ENCODE data around the gene MAT1A. TPM values are rescaled to one million over a fixed set of nuclear protein-coding genes. Genes with fewer than 3 reads are reported as not detected.

MAT1A gene
- total RNA-seq, 1 experiment from 2014 or later, result 1.6 TPM

DNA sequence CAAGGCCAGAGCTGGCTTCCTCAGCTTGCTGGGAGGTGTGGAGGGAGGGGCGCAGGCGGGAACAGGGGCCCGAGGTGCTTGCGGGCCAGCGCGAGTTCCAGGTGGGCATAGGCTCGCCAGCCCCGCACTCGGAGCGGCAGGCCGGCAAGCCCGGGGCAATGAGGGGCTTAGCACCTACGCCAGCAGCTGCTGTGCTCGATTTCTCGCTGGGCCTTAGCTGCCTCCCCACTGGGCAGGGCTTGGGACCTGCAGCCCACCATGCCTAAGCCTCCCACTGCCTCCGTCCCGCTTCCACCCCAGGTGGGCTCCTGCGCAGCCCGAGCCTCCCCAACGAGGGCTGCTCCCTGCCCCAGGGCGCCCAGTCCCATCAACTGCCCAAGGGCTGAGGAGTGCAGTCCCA, 25.9 kb upstream of the MAT1A start:
- CTCF ChIA-PET, result no interaction called here
- H3K27me3 ChIP-seq (ENCODE audit: insufficient read depth, low read length), result no peaks in the 10 kb centered on the region
- intact Hi-C loops (cut with micrococcal nuclease), result no loop called here
- BruUV-seq (replicated peaks), result no TSS peak
- no peak overlapping the region for H3K9ac ChIP-seq (ENCODE audit: low read length)
- no peaks in the 10 kb centered on the region for H3K4me1 ChIP-seq (ENCODE audit: control insufficient read depth in 1 of 2, insufficient read depth in 2 of 2, low read length in 2 of 2)
- no peak for ATAC-seq
- TF ChIP-seq CBX3 (IDR thresholded peaks at IDR 0.05; ENCODE audit: low read depth) (no peak), YY1 (IDR thresholded peaks at IDR 0.05; ENCODE audit: extremely low read depth, insufficient replicate concordance, low read depth, low read length) (no peak), REST (IDR thresholded peaks at IDR 0.05; ENCODE audit: low read depth) (no peak), TCF7L2 (IDR thresholded peaks at IDR 0.05; ENCODE audit: borderline replicate concordance, extremely low read depth, insufficient read depth, insufficient read length) (no peak), JUND (IDR thresholded peaks at IDR 0.05) (no peak), CEBPB (IDR thresholded peaks at IDR 0.05; ENCODE audit: low read depth) (no peak), FOSL1 (IDR thresholded peaks at IDR 0.05; ENCODE audit: low read depth) (no peak), MAX (IDR thresholded peaks at IDR 0.05) (no peak), EGR1 (IDR thresholded peaks at IDR 0.05; ENCODE audit: low read depth) (no peak), EZH2 (IDR thresholded peaks at IDR 0.05) (no peak), SP1 (IDR thresholded peaks at IDR 0.05; ENCODE audit: low read depth) (no peak), ELF1 (IDR thresholded peaks at IDR 0.05; ENCODE audit: borderline replicate concordance, low read depth) (no peak)
- TF ChIP-seq, protein P1, sequence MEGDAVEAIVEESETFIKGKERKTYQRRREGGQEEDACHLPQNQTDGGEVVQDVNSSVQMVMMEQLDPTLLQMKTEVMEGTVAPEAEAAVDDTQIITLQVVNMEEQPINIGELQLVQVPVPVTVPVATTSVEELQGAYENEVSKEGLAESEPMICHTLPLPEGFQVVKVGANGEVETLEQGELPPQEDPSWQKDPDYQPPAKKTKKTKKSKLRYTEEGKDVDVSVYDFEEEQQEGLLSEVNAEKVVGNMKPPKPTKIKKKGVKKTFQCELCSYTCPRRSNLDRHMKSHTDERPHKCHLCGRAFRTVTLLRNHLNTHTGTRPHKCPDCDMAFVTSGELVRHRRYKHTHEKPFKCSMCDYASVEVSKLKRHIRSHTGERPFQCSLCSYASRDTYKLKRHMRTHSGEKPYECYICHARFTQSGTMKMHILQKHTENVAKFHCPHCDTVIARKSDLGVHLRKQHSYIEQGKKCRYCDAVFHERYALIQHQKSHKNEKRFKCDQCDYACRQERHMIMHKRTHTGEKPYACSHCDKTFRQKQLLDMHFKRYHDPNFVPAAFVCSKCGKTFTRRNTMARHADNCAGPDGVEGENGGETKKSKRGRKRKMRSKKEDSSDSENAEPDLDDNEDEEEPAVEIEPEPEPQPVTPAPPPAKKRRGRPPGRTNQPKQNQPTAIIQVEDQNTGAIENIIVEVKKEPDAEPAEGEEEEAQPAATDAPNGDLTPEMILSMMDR (IDR thresholded peaks at IDR 0.05 in 2 of 3, conservative IDR thresholded peaks at IDR 0.05 in 1 of 3; ENCODE audit: borderline replicate concordance in 1 of 3, insufficient read depth in 1 of 3, low read depth in 2 of 3, low read length in 2 of 3), result no peak
- TF ChIP-seq, protein P2, sequence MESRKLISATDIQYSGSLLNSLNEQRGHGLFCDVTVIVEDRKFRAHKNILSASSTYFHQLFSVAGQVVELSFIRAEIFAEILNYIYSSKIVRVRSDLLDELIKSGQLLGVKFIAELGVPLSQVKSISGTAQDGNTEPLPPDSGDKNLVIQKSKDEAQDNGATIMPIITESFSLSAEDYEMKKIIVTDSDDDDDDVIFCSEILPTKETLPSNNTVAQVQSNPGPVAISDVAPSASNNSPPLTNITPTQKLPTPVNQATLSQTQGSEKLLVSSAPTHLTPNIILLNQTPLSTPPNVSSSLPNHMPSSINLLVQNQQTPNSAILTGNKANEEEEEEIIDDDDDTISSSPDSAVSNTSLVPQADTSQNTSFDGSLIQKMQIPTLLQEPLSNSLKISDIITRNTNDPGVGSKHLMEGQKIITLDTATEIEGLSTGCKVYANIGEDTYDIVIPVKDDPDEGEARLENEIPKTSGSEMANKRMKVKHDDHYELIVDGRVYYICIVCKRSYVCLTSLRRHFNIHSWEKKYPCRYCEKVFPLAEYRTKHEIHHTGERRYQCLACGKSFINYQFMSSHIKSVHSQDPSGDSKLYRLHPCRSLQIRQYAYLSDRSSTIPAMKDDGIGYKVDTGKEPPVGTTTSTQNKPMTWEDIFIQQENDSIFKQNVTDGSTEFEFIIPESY (IDR thresholded peaks at IDR 0.05; ENCODE audit: extremely low read depth, insufficient replicate concordance, low read length), result no peak
- POLR2A ChIA-PET, result no interaction called here
- H3K79me2 ChIP-seq (ENCODE audit: insufficient read depth, low read length), result no peaks in the 10 kb centered on the region
- H3K9me2 ChIP-seq (ENCODE audit: insufficient read depth), result no peaks in the 10 kb centered on the region
- no peaks in the 10 kb centered on the region for H4K20me1 ChIP-seq (ENCODE audit: insufficient read depth)
- no peak overlapping the region for H2AFZ ChIP-seq (ENCODE audit: low read depth, low read length, poor library complexity, severe bottlenecking)
- no peak overlapping the region for H3K27ac ChIP-seq (ENCODE audit: low read depth, low read length)
- H3K9me3 ChIP-seq (ENCODE audit: control insufficient read depth in 1 of 2, insufficient read depth in 1 of 2, low read depth in 1 of 2, low read length in 2 of 2), result no peaks in the 10 kb centered on the region
- H3K4me3 ChIP-seq (replicated peaks in 1 of 2; ENCODE audit: low read depth in 1 of 2, low read length in 2 of 2), result no peak overlapping the region
- no peaks in the 10 kb centered on the region for H3K36me3 ChIP-seq (ENCODE audit: control insufficient read depth in 1 of 2, insufficient read depth in 2 of 2, low read length in 2 of 2)
- RAD21 ChIA-PET (ENCODE audit: low non-redundant PET in 1 of 2, low total read pairs in 2 of 2, uncharacterized antibody in 2 of 2, unreplicated experiment in 2 of 2), result no interaction called here
- DNase-seq (ENCODE audit: low read depth, low spot score), result no peak
- H3K4me2 ChIP-seq (ENCODE audit: low read length), result no peak overlapping the region
